ENCODE measurements around the gene CDH12.

Gene CDH12

DNA sequence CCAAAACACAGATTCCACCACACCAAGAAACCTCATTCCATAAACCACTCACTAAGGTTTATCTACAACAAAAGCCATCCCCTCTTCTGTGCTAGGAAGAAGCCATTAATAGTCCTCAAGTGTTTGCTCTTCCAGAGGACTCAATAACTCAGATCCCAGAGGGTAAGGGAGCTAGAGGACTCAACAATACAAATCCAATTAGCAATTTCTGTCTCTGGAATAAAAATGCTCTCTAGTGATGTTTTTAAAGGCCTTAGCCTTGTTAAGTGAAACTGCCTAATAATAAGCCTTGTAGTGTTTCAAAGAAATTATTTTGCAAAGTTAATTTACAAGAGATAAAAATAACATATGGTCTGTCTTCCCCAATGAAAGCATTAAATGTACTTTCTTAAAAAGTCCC is 942.4 kb downstream of the CDH12 start:
- no peak overlapping the region for H3K4me3 ChIP-seq (ENCODE audit: insufficient read depth, low read depth, low read length)
- H3K36me3 ChIP-seq (ENCODE audit: control insufficient read depth, insufficient read depth, low read length), result no peaks in the 10 kb centered on the region
- H3K27me3 ChIP-seq (ENCODE audit: control insufficient read depth, insufficient read depth, low read length, poor library complexity, severe bottlenecking), result no peaks in the 10 kb centered on the region
- H3K27ac ChIP-seq (ENCODE audit: insufficient read depth, low read depth, low read length, poor library complexity, severe bottlenecking), result no peak overlapping the region
- H3K9me3 ChIP-seq (ENCODE audit: control insufficient read depth, low read length), result no peaks in the 10 kb centered on the region
- H3K4me1 ChIP-seq (ENCODE audit: control insufficient read depth, insufficient read depth, low read length), result no peaks in the 10 kb centered on the region

DNA sequence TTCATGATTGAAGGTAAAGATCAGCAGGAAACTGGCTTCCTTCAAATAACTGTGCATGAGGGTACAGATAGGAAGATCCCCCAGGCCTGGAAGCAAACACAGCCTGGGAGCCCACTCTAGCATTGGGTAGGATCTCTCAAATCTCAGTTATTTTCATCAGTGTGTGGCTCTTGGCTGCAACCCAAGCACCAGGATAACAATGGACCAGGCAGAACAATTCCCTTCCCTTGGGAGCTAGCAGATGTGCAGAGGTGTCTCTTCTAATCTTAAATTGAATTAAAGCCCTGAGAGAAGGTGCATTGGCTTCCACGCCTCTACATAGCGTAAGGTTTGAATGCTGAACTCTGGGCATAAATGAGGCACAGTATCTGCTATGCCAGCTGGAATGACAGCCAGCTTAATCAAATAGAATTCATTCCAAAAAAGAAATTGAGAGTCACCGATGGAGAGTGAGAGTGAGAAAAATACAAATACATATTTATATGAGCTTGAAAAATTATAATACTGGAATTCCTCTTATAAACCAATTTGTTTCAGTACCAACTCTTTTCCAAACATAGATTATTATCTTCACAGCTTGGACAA is 957.3 kb downstream of the CDH12 start:
- no peaks in the 10 kb centered on the region for H3K27me3 ChIP-seq (ENCODE audit: control insufficient read depth, insufficient read depth, low read length, poor library complexity, severe bottlenecking)
- no peaks in the 10 kb centered on the region for H3K36me3 ChIP-seq (ENCODE audit: control insufficient read depth, insufficient read depth, low read length)
- 0% methylated on average over 2 of the region's 3 CpGs for WGBS, 2 experiments
- no peak overlapping the region for H3K27ac ChIP-seq (ENCODE audit: insufficient read depth, low read depth, low read length, poor library complexity, severe bottlenecking)
- H3K4me3 ChIP-seq (ENCODE audit: insufficient read depth, low read depth, low read length), result no peak overlapping the region
- no peaks in the 10 kb centered on the region for H3K4me1 ChIP-seq (ENCODE audit: control insufficient read depth, insufficient read depth, low read length)
- no peaks in the 10 kb centered on the region for H3K9me3 ChIP-seq (ENCODE audit: control insufficient read depth, low read length)

DNA sequence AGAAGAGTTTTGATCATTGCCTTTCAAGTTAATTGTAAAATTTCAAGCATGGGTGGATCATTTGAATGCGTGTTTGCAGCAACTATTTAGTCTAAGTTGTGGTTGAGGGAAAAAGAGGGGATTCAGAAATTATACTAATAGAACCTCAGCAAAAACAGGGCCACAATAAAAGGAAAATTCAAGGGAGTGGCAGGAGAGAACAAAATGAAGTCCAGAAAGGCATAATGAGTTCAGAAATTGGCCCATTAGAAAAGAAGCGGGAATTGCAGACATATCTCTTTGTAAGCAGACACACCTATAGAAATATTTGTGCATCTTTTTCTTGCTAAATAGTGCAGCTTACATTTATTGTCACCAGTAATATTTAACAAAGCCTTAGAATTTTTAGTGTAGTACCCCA is 960.0 kb downstream of the CDH12 start:
- WGBS, 2 experiments, result 90 to 100% methylated on average over 1 to 2 of the region's 2 CpGs
- Histone ChIP-seq H3K27me3 (ENCODE audit: control insufficient read depth, insufficient read depth, low read length, poor library complexity, severe bottlenecking) (no peaks in the 10 kb centered on the region), H3K27ac (ENCODE audit: insufficient read depth, low read depth, low read length, poor library complexity, severe bottlenecking) (no peak overlapping the region), H3K4me1 (ENCODE audit: control insufficient read depth, insufficient read depth, low read length) (no peaks in the 10 kb centered on the region), H3K36me3 (ENCODE audit: control insufficient read depth, insufficient read depth, low read length) (no peaks in the 10 kb centered on the region), H3K4me3 (ENCODE audit: insufficient read depth, low read depth, low read length) (no peak overlapping the region), H3K9me3 (ENCODE audit: control insufficient read depth, low read length) (no peaks in the 10 kb centered on the region)

GRCh38 chr5:21889581-21889980 is 963.6 kb downstream of the CDH12 start:
- WGBS, 2 experiments, result 89 to 96% methylated on average over 1 of the region's 1 CpG
- Histone ChIP-seq H3K27me3 (ENCODE audit: control insufficient read depth, insufficient read depth, low read length, poor library complexity, severe bottlenecking) (no peaks in the 10 kb centered on the region), H3K36me3 (ENCODE audit: control insufficient read depth, insufficient read depth, low read length) (no peaks in the 10 kb centered on the region), H3K4me3 (ENCODE audit: insufficient read depth, low read depth, low read length) (no peak overlapping the region), H3K27ac (ENCODE audit: insufficient read depth, low read depth, low read length, poor library complexity, severe bottlenecking) (no peak overlapping the region), H3K9me3 (ENCODE audit: control insufficient read depth, low read length) (no peaks in the 10 kb centered on the region), H3K4me1 (ENCODE audit: control insufficient read depth, insufficient read depth, low read length) (no peaks in the 10 kb centered on the region)

DNA sequence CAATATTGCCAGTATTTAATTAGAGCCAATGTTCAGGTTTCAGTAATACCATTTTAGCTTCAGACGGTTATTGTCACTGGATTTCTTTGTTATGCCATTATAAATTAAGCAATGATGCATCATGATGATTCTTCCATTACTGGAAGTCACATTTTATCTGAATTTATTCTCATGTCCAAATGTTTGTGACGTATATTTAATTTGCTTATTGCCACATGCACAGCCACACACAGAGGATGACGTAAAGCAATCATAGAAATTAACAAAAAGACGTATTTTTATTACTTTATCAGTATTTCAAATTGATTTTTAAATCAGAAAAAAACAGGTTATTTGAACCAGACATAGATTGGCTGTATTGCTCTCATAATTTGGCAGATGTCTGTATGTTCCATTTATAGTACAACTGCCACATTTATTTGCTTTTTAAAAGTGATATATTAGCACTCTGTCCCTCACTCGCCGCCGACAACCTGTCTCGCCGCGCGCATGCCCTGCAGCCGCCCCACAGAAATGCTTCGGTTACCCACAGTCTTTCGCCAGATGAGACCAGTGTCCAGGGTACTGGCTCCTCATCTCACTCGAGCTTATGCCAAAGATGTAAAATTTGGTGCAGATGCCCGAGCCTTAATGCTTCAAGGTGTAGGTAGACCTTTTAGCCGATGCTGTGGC is 970.9 kb downstream of the CDH12 start:
- 94 to 96% methylated on average over 12 to 16 of the region's 17 CpGs for WGBS, 2 experiments
- H3K4me1 ChIP-seq (ENCODE audit: control insufficient read depth, insufficient read depth, low read length), result no peaks in the 10 kb centered on the region
- no peaks in the 10 kb centered on the region for H3K27me3 ChIP-seq (ENCODE audit: control insufficient read depth, insufficient read depth, low read length, poor library complexity, severe bottlenecking)
- no peak overlapping the region for H3K4me3 ChIP-seq (ENCODE audit: insufficient read depth, low read depth, low read length)
- H3K36me3 ChIP-seq (ENCODE audit: control insufficient read depth, insufficient read depth, low read length), result no peaks in the 10 kb centered on the region
- no peak overlapping the region for H3K27ac ChIP-seq (ENCODE audit: insufficient read depth, low read depth, low read length, poor library complexity, severe bottlenecking)
- no peaks in the 10 kb centered on the region for H3K9me3 ChIP-seq (ENCODE audit: control insufficient read depth, low read length)

- Histone ChIP-seq H3K27ac (ENCODE audit: insufficient read depth, low read depth, low read length, poor library complexity, severe bottlenecking) (no peak overlapping the region), H3K4me1 (ENCODE audit: control insufficient read depth, insufficient read depth, low read length) (no peaks in the 10 kb centered on the region), H3K9me3 (ENCODE audit: control insufficient read depth, low read length) (no peaks in the 10 kb centered on the region), H3K27me3 (ENCODE audit: control insufficient read depth, insufficient read depth, low read length, poor library complexity, severe bottlenecking) (no peaks in the 10 kb centered on the region), H3K36me3 (ENCODE audit: control insufficient read depth, insufficient read depth, low read length) (no peaks in the 10 kb centered on the region), H3K4me3 (ENCODE audit: insufficient read depth, low read depth, low read length) (no peak overlapping the region)
- 88% methylated on average over 2 of the region's 2 CpGs for WGBS, 2 experiments
Measured at GRCh38 chr5:21880164-21880563, 973.0 kb downstream of the CDH12 start.

- Histone ChIP-seq H3K27ac (ENCODE audit: insufficient read depth, low read depth, low read length, poor library complexity, severe bottlenecking) (no peak overlapping the region), H3K27me3 (ENCODE audit: control insufficient read depth, insufficient read depth, low read length, poor library complexity, severe bottlenecking) (no peaks in the 10 kb centered on the region), H3K9me3 (ENCODE audit: control insufficient read depth, low read length) (no peaks in the 10 kb centered on the region), H3K4me3 (ENCODE audit: insufficient read depth, low read depth, low read length) (no peak overlapping the region), H3K4me1 (ENCODE audit: control insufficient read depth, insufficient read depth, low read length) (no peaks in the 10 kb centered on the region), H3K36me3 (ENCODE audit: control insufficient read depth, insufficient read depth, low read length) (no peaks in the 10 kb centered on the region)
- 58% methylated on average over 3 of the region's 3 CpGs for WGBS, 2 experiments
Measured at GRCh38 chr5:21862986-21863385, 990.2 kb downstream of the CDH12 start.

DNA sequence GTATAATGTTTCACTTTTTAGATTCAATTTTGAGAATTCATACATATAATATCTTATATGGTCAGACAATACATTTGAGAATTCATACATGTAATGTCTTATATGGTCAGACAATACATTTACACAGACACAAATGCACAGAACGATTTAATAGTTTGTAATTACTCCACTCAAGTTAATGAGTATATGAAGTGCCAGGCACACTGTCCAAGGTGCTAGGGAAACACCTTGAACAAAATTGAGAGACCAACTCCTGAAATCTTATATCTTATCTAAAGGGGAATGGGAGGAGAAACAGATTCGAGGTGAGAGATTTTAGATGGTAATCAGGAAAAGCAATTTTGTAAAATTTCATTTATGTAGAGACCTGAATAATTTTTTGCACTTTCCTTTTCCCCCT is 994.7 kb downstream of the CDH12 start:
- Histone ChIP-seq H3K36me3 (ENCODE audit: control insufficient read depth, insufficient read depth, low read length) (no peaks in the 10 kb centered on the region), H3K4me1 (ENCODE audit: control insufficient read depth, insufficient read depth, low read length) (no peaks in the 10 kb centered on the region), H3K27ac (ENCODE audit: insufficient read depth, low read depth, low read length, poor library complexity, severe bottlenecking) (no peak overlapping the region), H3K27me3 (ENCODE audit: control insufficient read depth, insufficient read depth, low read length, poor library complexity, severe bottlenecking) (no peaks in the 10 kb centered on the region), H3K9me3 (ENCODE audit: control insufficient read depth, low read length) (no peaks in the 10 kb centered on the region), H3K4me3 (ENCODE audit: insufficient read depth, low read depth, low read length) (no peak overlapping the region)
- 76% methylated on average over 2 of the region's 2 CpGs; no CpG with 5 or more reads in 1 of the 2 experiments for WGBS, 2 experiments

- H3K36me3 ChIP-seq (ENCODE audit: control insufficient read depth, insufficient read depth, low read length), result no peaks in the 10 kb centered on the region
- H3K4me3 ChIP-seq (ENCODE audit: insufficient read depth, low read depth, low read length), result no peak overlapping the region
- H3K4me1 ChIP-seq (ENCODE audit: control insufficient read depth, insufficient read depth, low read length), result no peaks in the 10 kb centered on the region
- 86 to 96% methylated on average over 3 of the region's 3 CpGs for WGBS, 2 experiments
- H3K9me3 ChIP-seq (ENCODE audit: control insufficient read depth, low read length), result no peaks in the 10 kb centered on the region
- H3K27ac ChIP-seq (ENCODE audit: insufficient read depth, low read depth, low read length, poor library complexity, severe bottlenecking), result no peak overlapping the region
- H3K27me3 ChIP-seq (ENCODE audit: control insufficient read depth, insufficient read depth, low read length, poor library complexity, severe bottlenecking), result no peaks in the 10 kb centered on the region
Measured at GRCh38 chr5:21856987-21857386, 996.2 kb downstream of the CDH12 start.

DNA sequence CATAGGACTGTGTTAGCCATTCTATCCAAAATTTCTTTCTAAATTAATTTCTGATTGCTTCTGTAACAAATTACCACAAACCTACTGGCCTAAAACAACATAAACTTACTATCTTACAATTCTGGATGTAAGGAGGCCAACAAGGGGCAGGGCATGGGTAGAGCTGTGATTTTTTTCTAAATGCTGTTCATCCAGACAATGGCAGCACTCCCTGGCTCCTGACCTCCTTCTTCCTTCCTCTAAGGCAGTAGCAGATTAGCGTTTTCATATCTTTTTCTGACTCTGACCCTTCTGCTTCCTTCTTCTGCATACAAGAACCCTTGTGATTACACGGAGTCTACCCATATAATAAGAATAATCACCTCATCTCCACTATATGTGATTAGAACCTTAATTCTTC is 1005.8 kb downstream of the CDH12 start:
- Histone ChIP-seq H3K27ac (ENCODE audit: insufficient read depth, low read depth, low read length, poor library complexity, severe bottlenecking) (no peak overlapping the region), H3K4me3 (ENCODE audit: insufficient read depth, low read depth, low read length) (no peak overlapping the region), H3K27me3 (ENCODE audit: control insufficient read depth, insufficient read depth, low read length, poor library complexity, severe bottlenecking) (no peaks in the 10 kb centered on the region), H3K4me1 (ENCODE audit: control insufficient read depth, insufficient read depth, low read length) (no peaks in the 10 kb centered on the region), H3K9me3 (ENCODE audit: control insufficient read depth, low read length) (no peaks in the 10 kb centered on the region), H3K36me3 (ENCODE audit: control insufficient read depth, insufficient read depth, low read length) (no peaks in the 10 kb centered on the region)
- WGBS, 2 experiments, result 91 to 92% methylated on average over 2 of the region's 2 CpGs

All from ectodermal cell (in vitro differentiated cells).